ENCODE measurements around the gene REXO4. TPM values are rescaled to one million over a fixed set of nuclear protein-coding genes. Genes with fewer than 3 reads are reported as not detected.

REXO4 gene
- total and polyA plus RNA-seq, 2 of the 8 experiments (the other 6 are each of a cell fraction or from before 2014, with no cell fraction given): 19.1 to 38.3 TPM

- no peak overlapping the region for H2BK15ac ChIP-seq (ENCODE audit: low read length)
- DNase-seq (ENCODE audit: low read depth in 1 of 2, low spot score in 2 of 2) (no peak), FAIRE-seq (no peak)
- H3K23ac ChIP-seq (ENCODE audit: insufficient read length): no peak overlapping the region
- peaks cover 2% of the 10 kb centered on the region; the same call in 1 of the 2 replicates for H3K23me2 ChIP-seq (ENCODE audit: low read depth, low read length)
- H2BK20ac ChIP-seq (ENCODE audit: low read length): no peak overlapping the region
- peaks cover 0 to 20% of the 10 kb centered on the region in 2 experiments; a peak in 2 of 4 replicates for H3K79me2 ChIP-seq (ENCODE audit: control insufficient read depth in 1 of 2, insufficient read depth in 2 of 2, low read length in 2 of 2)
- H3K9me3 ChIP-seq (ENCODE audit: insufficient read depth in 2 of 2, low read depth in 1 of 2, low read length in 1 of 2): no peaks in the 10 kb centered on the region
- CTCF ChIA-PET (ENCODE audit: partially characterized antibody): interaction anchor here (0.7 to 8.2 kb wide), 12 partner anchors 11 to 170 kb away, joined by 3 to 90 read pairs (median 6); partner anchors contain the start of genes MED22 and RPL7A
- no peak overlapping the region for H4K8ac ChIP-seq (ENCODE audit: extremely low read depth, insufficient read depth, low read length)
- no peak overlapping the region for H2BK120ac ChIP-seq (replicated peaks; ENCODE audit: low read depth, low read length)
- H3K27me3 ChIP-seq (replicated peaks in 1 of 4; ENCODE audit: control insufficient read depth in 3 of 4, extremely low read depth in 1 of 4, insufficient read depth in 3 of 4, low read length in 3 of 4): no peaks in the 10 kb centered on the region
- 90% methylated on average over 14 of the region's 14 CpGs; no CpG with 5 or more reads in 1 of the 2 experiments for WGBS, 2 experiments (ENCODE audit: extremely low coverage in 1 of 2, insufficient coverage in 1 of 2, insufficient read length in 1 of 2, insufficient replicate concordance in 2 of 2, low coverage in 1 of 2, low lambda C conversion rate in 2 of 2, missing lambda C conversion rate in 1 of 2)
- POLR2A ChIA-PET (ENCODE audit: partially characterized antibody): interaction anchor here (1.1 to 16.1 kb wide), 6 partner anchors 13 to 112 kb away, joined by 3 to 461 read pairs (median 4); partner anchors contain the start of genes MED22, RPL7A, STKLD1 and SURF4
- no peak overlapping the region for H3K27ac ChIP-seq (ENCODE audit: low read depth, low read length)
- no peak overlapping the region for H2BK5ac ChIP-seq (ENCODE audit: low read depth, low read length)
- H4K20me1 ChIP-seq (replicated peaks in 1 of 2; ENCODE audit: control insufficient read depth in 1 of 2, insufficient read depth in 2 of 2, low read length in 2 of 2): peaks cover 14 to 15% of the 10 kb centered on the region in 2 experiments
- H3K9ac ChIP-seq (replicated peaks in 1 of 4; ENCODE audit: extremely low read depth in 1 of 4, low read depth in 3 of 4, low read length in 3 of 4): no peak overlapping the region
- no peak overlapping the region for H3K56ac ChIP-seq (replicated peaks; ENCODE audit: insufficient read length, low read depth, low read length)
- H3K4ac ChIP-seq (replicated peaks; ENCODE audit: insufficient read length, low read depth, low read length): no peak overlapping the region
- no peak overlapping the region for H4K5ac ChIP-seq (ENCODE audit: insufficient read length, low read depth, low read length)
- no peak overlapping the region for H2AFZ ChIP-seq (ENCODE audit: low read length)
- no peak overlapping the region for H2BK12ac ChIP-seq (ENCODE audit: low read depth, low read length)
- peak overlapping the region in 2 of 4 experiments; percentile 72 to 97; a peak in 4 of 8 replicates for H3K4me3 ChIP-seq (ENCODE audit: extremely low read depth in 1 of 4, insufficient read depth in 2 of 4, low read depth in 3 of 4, low read length in 4 of 4)
- no peak overlapping the region for H3K14ac ChIP-seq (ENCODE audit: insufficient read length)
- H3K36me3 ChIP-seq (ENCODE audit: control insufficient read depth in 2 of 4, insufficient read depth in 4 of 4, low read length in 3 of 4): peaks cover 4 to 31% (median 19%) of the 10 kb centered on the region in 4 experiments; a peak in 7 of 8 replicates
- no peak overlapping the region for H3K18ac ChIP-seq (ENCODE audit: extremely low read depth, low read length)
- H3K79me1 ChIP-seq (ENCODE audit: low read depth, low read length): peaks cover 2% of the 10 kb centered on the region; the same call in 1 of the 2 replicates
- H3K4me2 ChIP-seq (ENCODE audit: insufficient read depth in 1 of 2, low read depth in 2 of 2, low read length in 2 of 2): peak overlapping the region; percentile 69 to 76; a peak in 3 of 4 replicates
- H2AK5ac ChIP-seq (ENCODE audit: low read depth, low read length): no peak overlapping the region
- no peak overlapping the region for H4K91ac ChIP-seq (replicated peaks; ENCODE audit: insufficient read length, low read length)
- H3K4me1 ChIP-seq (replicated peaks in 1 of 4; ENCODE audit: control insufficient read depth in 3 of 4, insufficient read depth in 4 of 4, low read length in 3 of 4): peaks cover 0 to 8% (median 3%) of the 10 kb centered on the region in 4 experiments; a peak in 5 of 7 replicates
- no peak for TF ChIP-seq MAX (IDR thresholded peaks at IDR 0.05)
Observed at GRCh38 chr9:133357656-133358055, 60.2 kb downstream of the REXO4 start.

Data from H1 (cell line).